HepG2 (cell line): ENCODE data around the gene KLF6. TPM values are rescaled to one million over a fixed set of nuclear protein-coding genes. Genes with fewer than 3 reads are reported as not detected.

ENCODE experiments used
- ARHGAP35 ChIP-seq: sonication (generic); formaldehyde crosslinking; IDR thresholded peaks from 2 replicates; pipeline ENCODE4 v1.9.0; 2022; ENCODE audit warnings: mild to moderate bottlenecking, inconsistent platforms, moderate library complexity, missing genetic modification reagents, borderline replicate concordance
- GMEB1 ChIP-seq: sonication (generic); formaldehyde crosslinking; IDR thresholded peaks from 2 replicates; pipeline ENCODE4 v1.5.1; 2020; ENCODE audit warnings: missing genetic modification reagents, mild to moderate bottlenecking, borderline replicate concordance
- MYC ChIP-seq: sonication (generic); formaldehyde crosslinking; IDR thresholded peaks from 2 replicates; pipeline ENCODE4 v1.9.0; 2021; ENCODE audit warnings: missing genetic modification reagents, borderline replicate concordance
- MYNN ChIP-seq: sonication (generic); formaldehyde crosslinking; IDR thresholded peaks from 2 replicates; pipeline ENCODE4 v1.4.0; 2020; ENCODE audit warnings: mild to moderate bottlenecking, low read depth, missing genetic modification reagents
- NFIB ChIP-seq: sonication (generic); formaldehyde crosslinking; IDR thresholded peaks from 2 replicates; pipeline ENCODE4 v1.9.0; 2021; ENCODE audit warnings: missing genetic modification reagents, mild to moderate bottlenecking, borderline replicate concordance
- ONECUT2 ChIP-seq: sonication (generic); formaldehyde crosslinking; IDR thresholded peaks from 2 replicates; pipeline ENCODE4 v1.4.0; 2020; ENCODE audit warnings: missing genetic modification reagents
- RFX5 ChIP-seq: IDR thresholded peaks from 2 replicates; pipeline ENCODE4 v1.6.1; 2011; ENCODE audit warnings: low read depth, low read length, improper control_type of control experiment
- SP1 ChIP-seq, 2 experiments: fragments of 450-650 bp in 1 of 2; sonication (generic) in 1 of 2; formaldehyde crosslinking in 1 of 2; IDR thresholded peaks; 2 replicates each; pipeline versions ENCODE4 v1.4.0 to v1.6.1; 2016 to 2020; ENCODE audit warnings: missing genetic modification reagents in 1 of 2
- SRF ChIP-seq: IDR thresholded peaks from 2 replicates; pipeline ENCODE4 v1.6.1; 2011; ENCODE audit warnings: mild to moderate bottlenecking, low read depth, low read length, moderate library complexity
- THRA ChIP-seq: sonication (generic); formaldehyde crosslinking; IDR thresholded peaks from 2 replicates; pipeline ENCODE4 v1.4.0; 2020; ENCODE audit warnings: missing genetic modification reagents, borderline replicate concordance
- ZC3H13 ChIP-seq: sonication (generic); formaldehyde crosslinking; IDR thresholded peaks from 2 replicates; pipeline ENCODE4 v1.8.1; 2023; ENCODE audit warnings: mild to moderate bottlenecking, missing genetic modification reagents, moderate library complexity
- ZNF101 ChIP-seq: sonication (generic); formaldehyde crosslinking; IDR thresholded peaks from 2 replicates; pipeline ENCODE4 v1.4.0; 2020; ENCODE audit warnings: mild to moderate bottlenecking, low read depth, missing genetic modification reagents, borderline replicate concordance
- ZNF280B ChIP-seq: sonication (generic); formaldehyde crosslinking; IDR thresholded peaks from 2 replicates; pipeline ENCODE4 v1.5.0; 2020; ENCODE audit warnings: missing genetic modification reagents, mild to moderate bottlenecking, borderline replicate concordance
- ZNF557 ChIP-seq: sonication (generic); formaldehyde crosslinking; IDR thresholded peaks from 2 replicates; pipeline ENCODE4 v1.4.0; 2020; ENCODE audit warnings: missing genetic modification reagents
- ZNF563 ChIP-seq: sonication (generic); formaldehyde crosslinking; IDR thresholded peaks from 2 replicates; pipeline ENCODE4 v1.8.0; 2022; ENCODE audit warnings: mild to moderate bottlenecking, moderate library complexity, missing genetic modification reagents
- ZNF670 ChIP-seq: sonication (generic); formaldehyde crosslinking; IDR thresholded peaks from 2 replicates; pipeline ENCODE4 v1.8.0; 2022; ENCODE audit warnings: mild to moderate bottlenecking, missing genetic modification reagents, borderline replicate concordance
- ZNF780A ChIP-seq: sonication (generic); formaldehyde crosslinking; IDR thresholded peaks from 2 replicates; pipeline ENCODE4 v1.8.0; 2022; ENCODE audit warnings: mild to moderate bottlenecking, missing genetic modification reagents, moderate library complexity
- ZNF781 ChIP-seq: sonication (generic); formaldehyde crosslinking; IDR thresholded peaks from 2 replicates; pipeline ENCODE4 v1.5.1; 2020; ENCODE audit warnings: borderline replicate concordance, mild to moderate bottlenecking, missing genetic modification reagents; ENCODE audit errors: not compliant biosample characterization
- ZSCAN12 ChIP-seq: sonication (generic); formaldehyde crosslinking; IDR thresholded peaks from 2 replicates; pipeline ENCODE4 v1.9.0; 2021; ENCODE audit warnings: mild to moderate bottlenecking, missing genetic modification reagents
- polyA plus RNA-seq, 8 experiments: library from polyadenylated mRNA; depleted of rRNA in 3 of 8; stranded (reverse) in 7 of 8; unstranded in 1 of 8; fragments of >200 nt; fragmentation: Illumina TruSeq in 4 of 8; extraction: Trizol in 4 of 8; gene quantifications; 2 replicates each; pipeline versions ENCODE4 v1.2.1 to v1.2.3, GENCODE V29; 2011 to 2016; ENCODE audit warnings: low read depth in 4 of 8, missing spikeins in 1 of 8, mixed read lengths in 1 of 8; ENCODE audit not compliant: insufficient read depth in 1 of 8
- total RNA-seq, 5 experiments: library from RNA; depleted of rRNA; stranded (reverse); fragments of >200 nt; fragmentation: Illumina TruSeq; extraction: Trizol; gene quantifications; 2 replicates each; pipeline ENCODE4 v1.2.3, GENCODE V29; 2016; ENCODE audit warnings: low read depth in 1 of 5

The KLF6 gene
- total and polyA plus RNA-seq, 2 of the 13 experiments (the other 11 are each of a cell fraction or from before 2014, with no cell fraction given), result 27.0 to 71.9 TPM

GRCh38 chr10:3747984-3748383 is 37.0 kb downstream of the KLF6 start (continued):
- no peak for TF ChIP-seq ZNF563 (CRISPR knock-in tag)
- TF ChIP-seq ONECUT2 (CRISPR knock-in tag), result no peak
- TF ChIP-seq ZNF781 (CRISPR knock-in tag), result no peak
- no peak for TF ChIP-seq MYC (CRISPR knock-in tag)
- TF ChIP-seq ZNF280B, result no peak
- no peak for TF ChIP-seq SRF
- no peak for TF ChIP-seq ARHGAP35 (CRISPR knock-in tag)
- no peak for TF ChIP-seq ZSCAN12 (CRISPR knock-in tag)
- no peak for TF ChIP-seq ZNF101 (CRISPR knock-in tag)
- no peak for TF ChIP-seq MYNN (CRISPR knock-in tag)
- TF ChIP-seq ZNF670 (CRISPR knock-in tag), result no peak
- TF ChIP-seq ZNF780A (CRISPR knock-in tag), result no peak
- TF ChIP-seq ZC3H13 (CRISPR knock-in tag), result no peak
- TF ChIP-seq ZNF557, result no peak
- TF ChIP-seq THRA (CRISPR knock-in tag), result no peak; the same call in 1 of the 2 replicates
- no peak for TF ChIP-seq RFX5
- TF ChIP-seq GMEB1 (CRISPR knock-in tag), result no peak
- no peak for TF ChIP-seq NFIB
- no peak for TF ChIP-seq SP1 (IDR thresholded peaks at IDR 0.05)
- no peak for TF ChIP-seq SP1 (CRISPR knock-in tag; IDR thresholded peaks at IDR 0.05)
